Measurements from ENCODE around the gene TST. TPM values are rescaled to one million over a fixed set of nuclear protein-coding genes. Genes with fewer than 3 reads are reported as not detected.

TST gene
- total RNA-seq, 4 donors from 2014 or later = 47.9 to 114 (median 62.5) TPM

- intact Hi-C loops (cut with DNase I; ENCODE audit: low total_unique reads) = no loop called here
- peak; percentile 41 to 92 for DNase-seq (ENCODE audit: low spot score in 2 of 2)
- 6 to 11% methylated on average over 34 to 66 of the region's 89 CpGs for WGBS, 2 donors
- peak within 1 kb of the TSS; percentile 54 for H3K4me3 ChIP-seq (ENCODE audit: low read depth, poor library complexity, severe bottlenecking)
- no peak for TF ChIP-seq CTCF (IDR thresholded peaks at IDR 0.05)
- no peak for TF ChIP-seq POLR2A (IDR thresholded peaks at IDR 0.05)
Measured at GRCh38 chr22:37051391-37052385, 32.4 kb upstream of the TST start, which contains the start of gene KCTD17. Gene KCTD17 (plus strand): TSS chr22:37051742. CDS start chr22:37051761, 19 bp downstream.

GRCh38 chr22:37050913-37051312 lies 31.7 kb upstream of the TST start:
- DNase-seq (ENCODE audit: low spot score in 2 of 2) = no peak
- WGBS, 2 donors = 67 to 71% methylated on average over 6 of the region's 6 CpGs
- H3K4me3 ChIP-seq (ENCODE audit: low read depth, poor library complexity, severe bottlenecking) = no peak overlapping the region
- intact Hi-C loops (cut with DNase I; ENCODE audit: low total_unique reads) = no loop called here
- TF ChIP-seq CTCF (IDR thresholded peaks at IDR 0.05) = no peak
- no peak for TF ChIP-seq POLR2A (IDR thresholded peaks at IDR 0.05)

GRCh38 chr22:37049224-37049623 lies 30.0 kb upstream of the TST start:
- intact Hi-C loops (cut with DNase I; ENCODE audit: low total_unique reads) = no loop called here
- WGBS, 2 donors = 86 to 89% methylated on average over 2 of the region's 2 CpGs

GRCh38 chr22:37048133-37048532 lies 28.9 kb upstream of the TST start:
- no peak for DNase-seq (ENCODE audit: low spot score in 2 of 2)
- 79 to 87% methylated on average over 6 of the region's 6 CpGs for WGBS, 2 donors
- H3K4me3 ChIP-seq (ENCODE audit: low read depth, poor library complexity, severe bottlenecking) = no peak overlapping the region
- intact Hi-C loops (cut with DNase I; ENCODE audit: low total_unique reads) = no loop called here
- TF ChIP-seq CTCF (IDR thresholded peaks at IDR 0.05) (no peak), POLR2A (IDR thresholded peaks at IDR 0.05) (no peak)

More at GRCh38 chr22:37049224-37049623, 30.0 kb upstream of the TST start:
- no peak overlapping the region for H3K4me3 ChIP-seq (ENCODE audit: low read depth, poor library complexity, severe bottlenecking)
- TF ChIP-seq POLR2A (IDR thresholded peaks at IDR 0.05) = no peak
- no peak for TF ChIP-seq CTCF (IDR thresholded peaks at IDR 0.05)
- no peak for DNase-seq (ENCODE audit: low spot score in 2 of 2)

- H3K4me3 ChIP-seq (ENCODE audit: low read depth, poor library complexity, severe bottlenecking) = no peak overlapping the region
- 83 to 92% methylated on average over 7 of the region's 7 CpGs for WGBS, 2 donors
- no peak for TF ChIP-seq CTCF (IDR thresholded peaks at IDR 0.05)
- no peak for TF ChIP-seq POLR2A (IDR thresholded peaks at IDR 0.05)
- DNase-seq (ENCODE audit: low spot score in 2 of 2) = no peak
- intact Hi-C loops (cut with DNase I; ENCODE audit: low total_unique reads) = no loop called here
Measured at GRCh38 chr22:37047006-37047405, 27.8 kb upstream of the TST start.
